OCI-LY7 (cell line): ENCODE data around the gene PHF12. TPM values are rescaled to one million over a fixed set of nuclear protein-coding genes. Genes with fewer than 3 reads are reported as not detected.
"Not testable (repeated sequence)": the region's sequence is repeated elsewhere in the genome, so short reads cannot be mapped to it uniquely, and the experiment has no call there.

Source experiments
- BruUV-seq: library from RNA; stranded (reverse); fragments of 400-500 nt; replicated peaks from 2 replicates; lab custom pipeline; 2021; lab: Mats Ljungman, UMichigan
- CTCF ChIA-PET: fragments of 300-600 bp; sonication (Branson Sonifier 250); formaldehyde crosslinking; loops from one replicate; lab custom pipeline; 2022; ENCODE audit warnings: antibody characterized with exemption; ENCODE audit not compliant: unreplicated experiment; lab: Charles Lee
- POLR2A ChIA-PET: fragments of 300-600 bp; sonication (Branson Sonifier 250); formaldehyde crosslinking; loops from one replicate; lab custom pipeline; 2022; ENCODE audit warnings: antibody characterized with exemption; lab: Charles Lee
- DNase-seq: peaks from one replicate; pipeline ENCODE4 v3.0.0-alpha.2; 2015; ENCODE audit warnings: low spot score
- H2AFZ ChIP-seq: fragments of 200-600 bp; sonication (generic), shearing (Covaris generic); 2 replicates; pipeline ENCODE4 v1.6.1; 2014; ENCODE audit warnings: mild to moderate bottlenecking, antibody characterized with exemption, low read length, moderate library complexity
- H3K27ac ChIP-seq: fragments of 200-600 bp; sonication (generic); 2 replicates; pipeline ENCODE4 v1.5.1; 2014; ENCODE audit warnings: mixed run types, low read depth, mild to moderate bottlenecking, moderate library complexity, low read length, inconsistent platforms; ENCODE audit not compliant: poor library complexity, severe bottlenecking
- H3K36me3 ChIP-seq: fragments of 200-600 bp; sonication (generic); 2 replicates; pipeline ENCODE4 v1.6.1; 2014; ENCODE audit warnings: mild to moderate bottlenecking, antibody characterized with exemption, low read length, moderate library complexity, mixed read lengths; ENCODE audit not compliant: insufficient read depth
- H3K4me1 ChIP-seq: fragments of 200-600 bp; sonication (generic); 2 replicates; pipeline ENCODE4 v1.5.1; 2014; ENCODE audit warnings: mild to moderate bottlenecking, low read length; ENCODE audit not compliant: insufficient read depth, poor library complexity, severe bottlenecking
- H3K4me2 ChIP-seq: fragments of 200-600 bp; sonication (generic); 2 replicates; pipeline ENCODE4 v1.6.1; 2014; ENCODE audit warnings: mild to moderate bottlenecking, low read length
- H3K4me3 ChIP-seq: fragments of 200-600 bp; sonication (generic); 2 replicates; pipeline ENCODE4 v1.5.1; 2014; ENCODE audit warnings: mild to moderate bottlenecking, low read depth, low read length; ENCODE audit not compliant: poor library complexity, severe bottlenecking
- H3K79me2 ChIP-seq: fragments of 200-600 bp; sonication (generic); 2 replicates; pipeline ENCODE4 v1.6.1; 2016; ENCODE audit warnings: low read depth, mild to moderate bottlenecking, low read length, moderate library complexity, mixed read lengths; ENCODE audit not compliant: insufficient read depth
- H3K9me2 ChIP-seq: fragments of 200-600 bp; sonication (generic); 2 replicates; pipeline ENCODE4 v1.6.1; 2016; ENCODE audit warnings: mild to moderate bottlenecking, low read length, mixed read lengths; ENCODE audit not compliant: insufficient read depth
- H3K9me3 ChIP-seq: fragments of 200-600 bp; sonication (generic); 2 replicates; pipeline ENCODE4 v1.6.1; 2014; ENCODE audit warnings: mild to moderate bottlenecking, mixed run types, low read length, mixed read lengths
- H4K20me1 ChIP-seq: fragments of 200-600 bp; sonication (generic); 2 replicates; pipeline ENCODE4 v1.6.1; 2014; ENCODE audit warnings: mild to moderate bottlenecking, antibody characterized with exemption, low read length, moderate library complexity, mixed read lengths; ENCODE audit not compliant: insufficient read depth
- EZH2phosphoT487 ChIP-seq: fragments of 200-600 bp; sonication (generic); IDR thresholded peaks from 2 replicates; pipeline ENCODE4 v1.6.1; 2018; ENCODE audit warnings: low read depth, borderline replicate concordance, mild to moderate bottlenecking, mixed run types, antibody characterized with exemption, low read length, moderate library complexity, mixed read lengths
- intact Hi-C: fragments of 100-400 bp; cut with micrococcal nuclease; formaldehyde crosslinking; loops from one replicate; pipeline ENCODE4 v1.10.0; 2022; ENCODE audit not compliant: unreplicated experiment
- total RNA-seq, 2 experiments: library from RNA; depleted of rRNA in 1 of 2; stranded (reverse); fragments of >200 nt in 1 of 2; shearing (Covaris generic) in 1 of 2; gene quantifications; 2 replicates each; pipeline ENCODE4 v1.2.3, GENCODE V29; 2014 to 2022
- TF ChIP-seq, protein P1 (sequence below): fragments of 200-600 bp; sonication (generic); conservative IDR thresholded peaks from 2 replicates; pipeline ENCODE4 v1.5.1; 2014; ENCODE audit warnings: mild to moderate bottlenecking, antibody characterized with exemption, low read length, moderate library complexity, mixed read lengths

Gene PHF12
- total RNA-seq, 2 experiments from 2014 or later: 40.6 to 62.5 TPM

- Histone ChIP-seq H4K20me1 (no peaks in the 10 kb centered on the region), H2AFZ (no peak overlapping the region), H3K4me2 (no peak overlapping the region), H3K36me3 (peaks cover 51% of the 10 kb centered on the region), H3K79me2 (peaks cover 16% of the 10 kb centered on the region; the same call in 1 of the 2 replicates), H3K9me3 (no peaks in the 10 kb centered on the region), H3K27ac (no peak overlapping the region), H3K4me1 (peaks cover 22% of the 10 kb centered on the region), H3K4me3 (no peak overlapping the region), H3K9me2 (no peaks in the 10 kb centered on the region)
- ChIA-PET CTCF (no interaction called here), POLR2A (interaction anchor here (0.6 kb wide), 1 partner anchor 47 kb away, joined by 3 read pairs; the partner anchor contains the start of gene PHF12)
- no peak for TF ChIP-seq EZH2phosphoT487
- TF ChIP-seq, protein P1, sequence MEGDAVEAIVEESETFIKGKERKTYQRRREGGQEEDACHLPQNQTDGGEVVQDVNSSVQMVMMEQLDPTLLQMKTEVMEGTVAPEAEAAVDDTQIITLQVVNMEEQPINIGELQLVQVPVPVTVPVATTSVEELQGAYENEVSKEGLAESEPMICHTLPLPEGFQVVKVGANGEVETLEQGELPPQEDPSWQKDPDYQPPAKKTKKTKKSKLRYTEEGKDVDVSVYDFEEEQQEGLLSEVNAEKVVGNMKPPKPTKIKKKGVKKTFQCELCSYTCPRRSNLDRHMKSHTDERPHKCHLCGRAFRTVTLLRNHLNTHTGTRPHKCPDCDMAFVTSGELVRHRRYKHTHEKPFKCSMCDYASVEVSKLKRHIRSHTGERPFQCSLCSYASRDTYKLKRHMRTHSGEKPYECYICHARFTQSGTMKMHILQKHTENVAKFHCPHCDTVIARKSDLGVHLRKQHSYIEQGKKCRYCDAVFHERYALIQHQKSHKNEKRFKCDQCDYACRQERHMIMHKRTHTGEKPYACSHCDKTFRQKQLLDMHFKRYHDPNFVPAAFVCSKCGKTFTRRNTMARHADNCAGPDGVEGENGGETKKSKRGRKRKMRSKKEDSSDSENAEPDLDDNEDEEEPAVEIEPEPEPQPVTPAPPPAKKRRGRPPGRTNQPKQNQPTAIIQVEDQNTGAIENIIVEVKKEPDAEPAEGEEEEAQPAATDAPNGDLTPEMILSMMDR: no peak
- no TSS peak for BruUV-seq
- no peak for DNase-seq
- intact Hi-C loops: no loop called here
Measured at GRCh38 chr17:28904800-28905199, 46.5 kb downstream of the PHF12 start.

DNA sequence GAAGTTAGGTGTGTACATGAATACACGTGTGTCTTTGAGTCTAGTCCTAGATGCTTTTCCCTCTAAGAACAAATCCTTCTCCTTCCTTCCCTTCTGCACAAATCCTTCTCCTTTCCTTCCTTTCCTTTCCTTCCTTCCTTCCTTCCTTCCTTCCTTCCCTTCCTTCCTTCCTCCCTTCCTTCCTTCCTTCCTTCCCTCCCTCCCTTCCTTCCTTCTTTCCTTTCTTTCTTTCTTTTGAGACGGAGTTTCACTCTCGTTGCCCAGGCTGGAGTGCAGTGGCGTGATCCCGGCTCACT, 47.8 kb downstream of the PHF12 start:
- H4K20me1 ChIP-seq, H3K27ac ChIP-seq, H3K9me2 ChIP-seq, H2AFZ ChIP-seq, DNase-seq, H3K9me3 ChIP-seq, BruUV-seq, CTCF ChIA-PET, POLR2A ChIA-PET: not testable (repeated sequence)
- H3K36me3 ChIP-seq: peaks cover 50% of the 10 kb centered on the region
- H3K4me3 ChIP-seq: peak overlapping the region; percentile 42
- intact Hi-C loops: loop anchor here (1.0 to 2.0 kb wide), 4 partner anchors 47 to 175 kb away; partner anchors contain the start of genes ERAL1, NEK8 and PHF12
- H3K4me1 ChIP-seq: peaks cover 22% of the 10 kb centered on the region
- peak overlapping the region; percentile 56; the same call in 1 of the 2 replicates for H3K4me2 ChIP-seq
- H3K79me2 ChIP-seq: peaks cover 16% of the 10 kb centered on the region; the same call in 1 of the 2 replicates

DNA sequence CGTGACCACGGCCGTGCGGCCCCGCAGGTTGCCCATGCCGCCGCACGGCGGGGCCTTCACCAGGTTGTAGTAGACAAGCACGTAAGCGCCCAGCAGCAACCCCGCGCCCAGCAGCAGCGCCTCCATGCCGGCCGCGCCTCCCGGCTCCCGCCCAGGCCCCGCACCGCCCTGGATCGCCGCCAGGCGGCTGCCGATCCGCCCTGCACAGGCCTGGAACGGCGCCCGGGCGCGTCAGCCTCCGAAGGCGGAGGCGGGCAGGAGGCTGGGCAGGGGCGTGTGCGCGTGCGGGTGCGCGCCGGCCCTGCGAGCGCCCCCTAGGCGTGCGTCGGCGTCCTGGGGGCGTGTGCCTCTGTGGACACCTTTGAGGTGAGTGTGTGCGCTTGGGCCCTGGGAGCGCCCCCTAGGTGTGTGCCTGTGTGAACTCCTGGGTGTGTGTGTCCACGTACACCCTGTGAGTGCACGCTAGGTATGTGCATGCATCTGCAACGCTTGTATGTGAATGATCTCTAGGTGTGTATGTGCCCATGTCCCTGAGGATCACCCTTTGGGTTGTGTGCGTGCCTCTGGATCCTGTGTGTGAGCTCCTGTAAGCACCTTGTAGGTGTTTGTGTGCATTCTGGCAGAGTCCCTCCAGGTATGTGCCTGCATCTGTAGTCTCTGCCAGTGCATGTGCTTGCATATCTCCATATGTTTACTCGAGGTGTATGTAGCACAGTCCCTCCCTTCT, 48.3 kb downstream of the PHF12 start, which contains the start of gene DHRS13:
Gene DHRS13 (minus strand): TSS at position 261 of the 727 bp plus-strand sequence. CDS start 135 bp downstream, at position 126.
- intact Hi-C loops: loop anchor here (1.0 to 2.0 kb wide), 4 partner anchors 48 to 175 kb away; partner anchors contain the start of genes ERAL1, NEK8 and PHF12
- H2AFZ ChIP-seq: peak within 1 kb of the TSS; percentile 33
- POLR2A ChIA-PET: no interaction called here
- TF ChIP-seq, protein P1: peak; percentile 97
- TF ChIP-seq EZH2phosphoT487: no peak
- H3K4me3 ChIP-seq: peak within 1 kb of the TSS; percentile 77
- peak; percentile 97 for DNase-seq
- H4K20me1 ChIP-seq: no peaks in the 10 kb centered on the region
- H3K9me2 ChIP-seq: no peaks in the 10 kb centered on the region
- peaks cover 50% of the 10 kb centered on the region for H3K36me3 ChIP-seq
- no peaks in the 10 kb centered on the region for H3K9me3 ChIP-seq
- CTCF ChIA-PET: interaction anchor here (0.5 kb wide), 1 partner anchor 26 kb away, joined by 4 read pairs; no protein-coding TSS in a partner anchor
- BruUV-seq: no TSS peak
- H3K79me2 ChIP-seq: peaks cover 16% of the 10 kb centered on the region; the same call in 1 of the 2 replicates
- peaks cover 28% of the 10 kb centered on the region for H3K4me1 ChIP-seq
- peak within 1 kb of the TSS; percentile 90 for H3K4me2 ChIP-seq
- H3K27ac ChIP-seq: peak within 1 kb of the TSS; percentile 80
